Fibroblast of villous mesenchyme (primary cell): ENCODE results near the gene ZFP42. TPM values are rescaled to one million over a fixed set of nuclear protein-coding genes. Genes with fewer than 3 reads are reported as not detected.

Source experiments
- DNase-seq: peaks from one replicate; pipeline ENCODE4 v3.0.0-alpha.2; 2010; ENCODE audit warnings: low read depth
- H3K4me3 ChIP-seq: 2 replicates; pipeline ENCODE4 v1.5.1; 2011; ENCODE audit warnings: low read depth, mild to moderate bottlenecking, low read length
- CTCF ChIP-seq: IDR thresholded peaks from 2 replicates; pipeline ENCODE4 v1.5.1; 2012; ENCODE audit warnings: low read depth, mild to moderate bottlenecking, low read length; ENCODE audit not compliant: insufficient read depth
- total RNA-seq: library from RNA; depleted of rRNA; stranded (reverse); fragments of >200 nt; gene quantifications from 2 replicates; pipeline ENCODE4 v1.2.3, GENCODE V29; 2012

The ZFP42 gene
- total RNA-seq, 1 donor = under 0.01 TPM

GRCh38 chr4:188046657-188047056 is 51.1 kb downstream of the ZFP42 start:
- no peak for TF ChIP-seq CTCF
- no peak for DNase-seq
- no peak overlapping the region for H3K4me3 ChIP-seq

GRCh38 chr4:188053302-188053701 is 57.7 kb downstream of the ZFP42 start:
- DNase-seq = no peak
- no peak for TF ChIP-seq CTCF
- no peak overlapping the region for H3K4me3 ChIP-seq

Other genes with a start within 250 kb of the ZFP42 start
- 0.32 TPM in 1 of 2 replicates, not detected in the other for gene TRIML2, start 113.8 kb downstream of the ZFP42 start, total RNA-seq
- gene TRIML1, start 143.7 kb downstream of the ZFP42 start, total RNA-seq = not detected in 2 replicates